HL-60 (cell line): ENCODE data around the gene ADGRE3.

Experiments used
- DNase-seq, 2 experiments: peaks; one replicate each; pipeline ENCODE4 v3.0.0-alpha.2; 2010 to 2020; ENCODE audit warnings: low read depth in 1 of 2, low spot score in 1 of 2
- H3K27ac ChIP-seq: fragments of 250-450 bp; sonication (Bioruptor Pico); replicated peaks from 2 replicates; pipeline ENCODE4 v1.5.1; 2020; ENCODE audit warnings: mild to moderate bottlenecking, moderate library complexity
- H3K27me3 ChIP-seq: fragments of 250-450 bp; sonication (Bioruptor Pico); 2 replicates; pipeline ENCODE4 v1.5.1; 2021; ENCODE audit warnings: mild to moderate bottlenecking, moderate library complexity; ENCODE audit not compliant: insufficient read depth, poor library complexity, severe bottlenecking
- H3K4me3 ChIP-seq: replicated peaks from 2 replicates; pipeline ENCODE4 v1.5.1; 2011; ENCODE audit warnings: mild to moderate bottlenecking, control low read depth, low read length; ENCODE audit not compliant: insufficient read depth
- GABPA ChIP-seq: IDR thresholded peaks from 2 replicates; pipeline ENCODE4 v1.6.1; 2012; ENCODE audit warnings: low read depth
- POLR2AphosphoS5 ChIP-seq: IDR thresholded peaks from 2 replicates; pipeline ENCODE4 v1.6.1; 2012; ENCODE audit warnings: low read depth
- REST ChIP-seq: IDR thresholded peaks from 2 replicates; pipeline ENCODE4 v1.6.1; 2012; ENCODE audit warnings: low read depth; ENCODE audit not compliant: insufficient replicate concordance
- SPI1 ChIP-seq: IDR thresholded peaks from 2 replicates; pipeline ENCODE4 v1.6.1; 2012; ENCODE audit warnings: low read depth, mild to moderate bottlenecking, borderline replicate concordance
- TF ChIP-seq, protein P1 (sequence below): IDR thresholded peaks from one replicate; pipeline ENCODE4 v1.5.1; 2011; ENCODE audit warnings: low read length, control low read depth, inconsistent platforms; ENCODE audit not compliant: insufficient read depth

The ADGRE3 gene

DNA sequence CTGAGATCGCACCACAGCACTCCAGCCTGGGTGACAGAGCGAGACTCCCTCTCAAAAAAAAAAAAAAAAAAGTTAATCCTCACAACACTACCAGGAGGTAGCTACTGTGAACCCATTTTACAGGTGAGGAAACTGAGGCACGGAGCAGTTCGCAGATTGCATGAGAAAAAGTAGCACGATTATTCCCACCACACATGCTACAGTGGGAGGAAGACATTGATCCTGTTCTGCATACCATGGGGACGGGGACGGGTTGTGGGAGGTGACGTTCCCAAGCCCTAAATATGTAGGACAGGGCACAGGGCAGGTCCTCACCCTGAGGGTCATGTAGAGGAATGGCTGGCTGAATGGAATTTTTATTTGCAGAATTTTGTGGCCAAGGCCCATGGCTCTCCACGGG lies 68.0 kb downstream of the ADGRE3 start:
- H3K27me3 ChIP-seq, result no peaks in the 10 kb centered on the region
- TF ChIP-seq POLR2AphosphoS5, result no peak
- no peak for TF ChIP-seq REST
- no peak for TF ChIP-seq SPI1
- TF ChIP-seq, protein P1, sequence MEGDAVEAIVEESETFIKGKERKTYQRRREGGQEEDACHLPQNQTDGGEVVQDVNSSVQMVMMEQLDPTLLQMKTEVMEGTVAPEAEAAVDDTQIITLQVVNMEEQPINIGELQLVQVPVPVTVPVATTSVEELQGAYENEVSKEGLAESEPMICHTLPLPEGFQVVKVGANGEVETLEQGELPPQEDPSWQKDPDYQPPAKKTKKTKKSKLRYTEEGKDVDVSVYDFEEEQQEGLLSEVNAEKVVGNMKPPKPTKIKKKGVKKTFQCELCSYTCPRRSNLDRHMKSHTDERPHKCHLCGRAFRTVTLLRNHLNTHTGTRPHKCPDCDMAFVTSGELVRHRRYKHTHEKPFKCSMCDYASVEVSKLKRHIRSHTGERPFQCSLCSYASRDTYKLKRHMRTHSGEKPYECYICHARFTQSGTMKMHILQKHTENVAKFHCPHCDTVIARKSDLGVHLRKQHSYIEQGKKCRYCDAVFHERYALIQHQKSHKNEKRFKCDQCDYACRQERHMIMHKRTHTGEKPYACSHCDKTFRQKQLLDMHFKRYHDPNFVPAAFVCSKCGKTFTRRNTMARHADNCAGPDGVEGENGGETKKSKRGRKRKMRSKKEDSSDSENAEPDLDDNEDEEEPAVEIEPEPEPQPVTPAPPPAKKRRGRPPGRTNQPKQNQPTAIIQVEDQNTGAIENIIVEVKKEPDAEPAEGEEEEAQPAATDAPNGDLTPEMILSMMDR, result no peak
- no peak for TF ChIP-seq GABPA
- no peak for DNase-seq

GRCh38 chr19:14603990-14604387 lies 70.7 kb downstream of the ADGRE3 start:
- H3K27ac ChIP-seq, result no peak overlapping the region
- no peaks in the 10 kb centered on the region for H3K27me3 ChIP-seq
- H3K4me3 ChIP-seq, result no peak overlapping the region
- no peak for TF ChIP-seq GABPA
- TF ChIP-seq SPI1, result no peak
- no peak for TF ChIP-seq REST
- TF ChIP-seq, protein P1, result no peak
- no peak for DNase-seq

More for the DNA sequence above, 68.0 kb downstream of the ADGRE3 start:
- Histone ChIP-seq H3K4me3 (no peak overlapping the region), H3K27ac (no peak overlapping the region)

- DNase-seq, result no peak
- Histone ChIP-seq H3K27me3 (no peaks in the 10 kb centered on the region), H3K4me3 (no peak overlapping the region), H3K27ac (no peak overlapping the region)
- TF ChIP-seq GABPA, result no peak
- no peak for TF ChIP-seq REST
- TF ChIP-seq SPI1, result no peak
- TF ChIP-seq, protein P1, result no peak
- TF ChIP-seq POLR2AphosphoS5, result no peak
Observed at GRCh38 chr19:14599548-14600147, 75.0 kb downstream of the ADGRE3 start.
